HG02610 (cell line): ENCODE results near the gene PINK1.
"Not testable (repeated sequence)": the region's sequence is repeated elsewhere in the genome, so short reads cannot be mapped to it uniquely, and the experiment has no call there.

Experiments
- ATAC-seq: cut with Tn5 transposase; IDR thresholded peaks from one replicate; pipeline ENCODE4 v1.9.1; 2021; ENCODE audit warnings: mild to moderate bottlenecking, moderate library complexity; ENCODE audit not compliant: unreplicated experiment

Gene PINK1

GRCh38 chr1:20633190-20634064 is at the start of gene PINK1:
PINK1 (plus strand) TSS chr1:20633458; CDS start chr1:20633549, 91 bp downstream.
- no peak for ATAC-seq

- ATAC-seq: no peak
These were observed 48.4 kb upstream of the PINK1 start for GRCh38 chr1:20584890-20585289.

- ATAC-seq: no peak
These were observed 46.2 kb upstream of the PINK1 start for GRCh38 chr1:20586953-20587660.

DNA sequence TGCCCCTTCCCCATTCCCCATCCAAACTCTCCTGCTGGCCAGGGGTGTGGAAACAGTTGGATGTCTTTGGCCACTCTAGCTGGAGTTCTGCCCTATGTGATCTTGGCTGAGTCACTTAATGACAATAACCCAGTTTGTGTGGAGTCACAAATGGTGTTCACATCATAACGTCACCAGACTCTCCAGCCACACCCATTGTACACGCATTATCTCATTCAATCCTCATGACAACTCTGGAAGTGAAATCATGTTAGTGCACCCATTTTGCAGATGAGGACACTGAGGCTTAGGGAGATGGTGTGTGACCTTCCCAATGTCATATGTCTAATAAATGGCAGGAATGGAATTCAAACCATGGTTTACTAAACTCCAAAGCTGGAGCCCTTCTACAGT is 45.6 kb upstream of the PINK1 start:
- no peak for ATAC-seq

GRCh38 chr1:20588634-20589225 is 44.5 kb upstream of the PINK1 start, which contains the start of gene CDA:
CDA (plus strand) TSS chr1:20589097; CDS start chr1:20589130, 33 bp downstream.
- ATAC-seq: no peak

- ATAC-seq: no peak
These were observed 43.7 kb upstream of the PINK1 start for GRCh38 chr1:20589331-20590278.

DNA sequence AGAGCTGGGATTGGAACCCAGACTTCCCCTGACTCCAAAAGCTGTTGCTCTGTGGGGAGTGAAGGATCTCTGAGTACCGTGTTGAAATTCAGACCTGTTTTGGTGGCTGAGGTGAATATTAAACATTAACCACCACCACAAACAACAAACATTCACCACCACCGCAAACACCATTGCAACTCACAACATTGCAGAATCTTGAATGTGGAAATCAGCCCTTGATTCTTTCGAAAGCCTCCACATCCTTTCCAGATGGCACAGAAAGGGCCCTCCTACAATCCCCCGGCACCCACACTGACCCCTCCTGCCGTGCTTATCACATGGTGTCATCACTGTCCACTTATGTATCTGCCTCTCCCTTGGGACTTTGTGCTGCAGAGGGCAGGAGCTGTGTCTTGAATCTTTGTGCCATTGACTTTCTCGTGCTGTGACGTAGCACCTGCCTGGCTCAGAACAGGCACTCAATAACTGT is 42.9 kb upstream of the PINK1 start:
- ATAC-seq: no peak

- ATAC-seq: no peak
These were observed 39.5 kb upstream of the PINK1 start for GRCh38 chr1:20593756-20594155.

DNA sequence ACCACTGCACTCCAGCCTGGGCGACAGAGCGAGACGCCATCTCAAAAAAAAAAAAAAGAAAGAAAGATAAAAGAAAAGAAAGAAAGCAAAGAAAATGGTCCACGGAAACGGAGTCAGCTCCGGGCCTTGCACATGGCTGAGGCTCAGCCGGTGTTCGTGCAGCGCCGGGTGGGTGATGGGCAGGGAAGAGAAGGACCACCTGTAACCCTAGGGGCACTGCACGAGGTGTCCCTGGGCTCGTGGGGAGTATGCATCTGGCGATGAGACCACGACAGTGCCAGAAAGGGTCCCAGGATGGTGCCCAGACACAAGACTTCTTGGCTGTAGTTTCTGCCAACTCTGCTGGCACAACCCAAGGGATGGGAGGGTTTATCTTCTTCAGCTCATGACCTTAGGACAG is 38.5 kb upstream of the PINK1 start:
- ATAC-seq: no peak

DNA sequence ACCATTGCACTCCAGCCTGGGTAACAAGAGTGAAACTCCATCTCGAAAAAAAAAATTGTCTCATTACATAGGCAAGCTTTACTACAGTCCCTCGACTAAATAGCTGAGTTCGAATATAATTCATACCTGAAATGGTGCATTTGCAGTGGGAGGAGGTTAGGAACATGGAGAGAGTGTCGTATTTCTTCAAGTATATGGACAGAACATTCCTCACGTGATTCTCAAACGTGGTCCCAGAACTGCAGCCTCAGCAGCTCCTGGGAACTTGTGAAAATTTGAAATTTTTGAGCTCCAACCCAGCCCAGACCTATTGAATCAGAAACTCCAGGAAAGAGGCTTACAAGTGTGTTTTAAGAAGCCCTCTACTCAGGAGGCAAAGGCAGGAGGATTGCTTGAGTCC is 37.2 kb upstream of the PINK1 start:
- ATAC-seq: no peak

GRCh38 chr1:20597650-20598049 is 35.6 kb upstream of the PINK1 start:
- ATAC-seq: no peak

DNA sequence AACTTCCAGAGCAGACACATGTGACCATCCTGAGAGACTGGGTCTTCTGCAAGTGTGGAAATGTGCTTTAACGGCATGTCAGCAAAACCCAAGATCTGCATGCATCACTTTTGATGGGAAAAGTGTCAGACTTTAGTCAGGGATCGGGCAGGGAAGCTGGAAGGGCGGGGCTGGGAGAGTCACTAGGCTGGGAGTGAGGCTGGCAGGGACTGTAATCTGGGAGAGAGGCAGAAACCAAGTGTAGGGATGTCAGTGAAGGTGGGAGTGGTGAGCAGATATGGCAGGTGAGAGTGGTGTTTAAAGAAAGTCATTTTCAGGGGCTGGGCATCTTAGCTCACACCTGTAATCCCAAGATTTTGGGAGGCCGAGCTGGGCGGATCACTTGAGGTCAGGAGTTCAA is 33.1 kb upstream of the PINK1 start:
- no peak for ATAC-seq

DNA sequence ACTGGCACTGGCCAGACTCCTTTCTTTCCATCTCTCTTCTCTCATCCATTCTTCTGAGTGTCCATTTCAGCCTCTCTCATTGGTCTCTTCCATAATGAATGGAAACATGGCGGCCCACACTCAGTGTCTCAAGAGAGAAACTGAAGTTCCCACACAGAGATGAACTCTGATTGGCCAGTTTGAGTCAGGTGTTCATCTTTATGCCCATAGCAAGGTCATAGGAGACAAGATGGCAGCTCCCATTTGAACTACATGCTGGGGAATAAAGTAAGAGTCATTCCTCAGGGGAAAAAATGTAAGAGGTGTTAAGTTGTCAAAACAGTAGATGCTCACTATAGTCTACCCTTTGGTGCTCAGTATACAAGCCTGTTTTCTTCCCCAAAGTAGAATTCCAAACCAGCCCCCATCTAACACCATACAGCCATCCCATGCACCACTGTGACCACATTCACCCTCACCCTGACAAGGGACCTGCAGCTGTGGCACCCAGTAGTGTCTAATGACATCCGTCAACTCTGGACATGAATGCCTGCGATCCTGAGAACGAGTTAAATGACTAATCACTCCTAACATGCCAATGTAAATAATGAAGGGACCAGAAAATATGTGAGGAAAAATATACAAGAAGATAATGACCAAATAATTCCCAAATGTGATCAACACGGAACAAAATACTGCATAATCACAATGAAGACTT is 32.0 kb upstream of the PINK1 start:
- ATAC-seq: no peak

DNA sequence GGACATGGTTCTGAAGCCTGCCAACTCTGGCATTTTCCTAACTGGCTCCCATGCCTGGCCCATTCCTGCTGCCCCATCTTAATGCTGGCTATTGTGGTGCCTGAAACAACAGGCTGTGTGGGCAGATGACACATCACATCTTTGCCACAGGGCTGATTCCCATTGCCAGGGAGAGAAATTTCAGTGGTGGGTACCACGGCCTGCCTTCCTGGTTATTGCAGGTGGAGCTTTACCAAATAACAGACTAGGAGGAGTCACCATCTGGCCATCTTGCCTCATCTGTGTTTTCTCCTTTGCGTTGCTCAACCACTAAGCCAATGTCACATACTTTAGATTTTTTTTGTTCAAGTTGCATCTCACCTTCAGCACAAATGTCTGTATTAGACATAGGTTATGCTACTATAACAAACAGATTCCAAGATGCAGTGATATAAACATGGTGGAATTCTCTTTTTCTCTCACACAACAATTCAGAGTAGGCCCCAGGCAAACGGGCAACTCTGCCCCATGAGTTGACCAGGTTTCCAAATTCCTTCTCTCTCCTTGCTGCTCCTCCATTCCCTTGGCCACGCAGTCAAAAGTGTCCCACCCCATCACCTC is 30.3 kb upstream of the PINK1 start:
- ATAC-seq: no peak

GRCh38 chr1:20603504-20604464 is 29.5 kb upstream of the PINK1 start:
- ATAC-seq: no peak

- ATAC-seq: no peak
These were observed 28.6 kb upstream of the PINK1 start for GRCh38 chr1:20604678-20605077.

GRCh38 chr1:20606801-20607570 is 26.3 kb upstream of the PINK1 start:
- ATAC-seq: not testable (repeated sequence)

GRCh38 chr1:20609541-20609940 is 23.7 kb upstream of the PINK1 start:
- ATAC-seq: no peak
